HG03060 (cell line): ENCODE measurements around the gene KRTAP5-8.
"Not testable (repeated sequence)": the region's sequence is repeated elsewhere in the genome, so short reads cannot be mapped to it uniquely, and the experiment has no call there.

Experiments
- ATAC-seq: cut with Tn5 transposase; IDR thresholded peaks from one replicate; pipeline ENCODE4 v1.9.1; 2021; ENCODE audit warnings: low read depth, moderate number of reproducible peaks; ENCODE audit not compliant: unreplicated experiment

Gene KRTAP5-8

DNA sequence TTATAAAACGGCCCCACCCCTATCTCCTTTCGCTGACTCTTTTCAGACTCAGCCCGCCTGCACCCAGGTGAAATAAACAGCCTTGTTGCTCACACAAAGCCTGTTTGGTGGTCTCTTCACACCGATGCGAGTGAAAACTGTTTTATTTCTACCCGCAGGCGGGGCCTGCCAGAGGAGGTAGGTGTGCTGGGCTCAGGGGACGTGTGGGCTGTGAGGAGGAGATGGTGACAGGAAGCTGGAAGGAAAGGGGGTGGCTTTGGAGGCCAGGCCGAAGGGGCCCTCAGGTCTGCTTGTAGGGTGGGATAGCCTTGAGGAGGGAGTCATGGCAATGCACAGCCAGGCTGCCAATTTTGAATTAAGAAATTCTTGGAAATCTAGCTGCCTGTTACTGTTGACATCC lies 32.0 kb upstream of the KRTAP5-8 start:
- no peak for ATAC-seq

DNA sequence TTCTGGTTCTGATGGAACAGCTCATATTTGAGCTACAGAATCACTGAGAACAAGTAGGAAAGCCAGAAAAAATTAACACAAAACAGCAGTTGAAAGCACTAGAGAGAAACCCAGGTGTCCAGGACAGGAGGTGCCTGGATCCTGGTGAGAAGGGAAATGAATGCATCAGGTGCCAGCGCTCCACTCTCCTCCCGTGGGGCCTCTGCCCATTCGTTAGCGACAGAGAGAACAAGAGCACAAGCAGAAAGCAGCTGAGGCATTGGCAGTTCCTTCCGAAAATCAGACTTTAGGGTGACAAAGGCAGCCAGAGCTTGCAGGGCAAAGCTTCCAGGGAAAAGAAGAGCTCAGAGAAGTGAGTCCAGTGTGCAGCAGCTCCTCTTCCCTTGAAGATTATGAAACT lies 30.7 kb upstream of the KRTAP5-8 start:
- ATAC-seq, result no peak

DNA sequence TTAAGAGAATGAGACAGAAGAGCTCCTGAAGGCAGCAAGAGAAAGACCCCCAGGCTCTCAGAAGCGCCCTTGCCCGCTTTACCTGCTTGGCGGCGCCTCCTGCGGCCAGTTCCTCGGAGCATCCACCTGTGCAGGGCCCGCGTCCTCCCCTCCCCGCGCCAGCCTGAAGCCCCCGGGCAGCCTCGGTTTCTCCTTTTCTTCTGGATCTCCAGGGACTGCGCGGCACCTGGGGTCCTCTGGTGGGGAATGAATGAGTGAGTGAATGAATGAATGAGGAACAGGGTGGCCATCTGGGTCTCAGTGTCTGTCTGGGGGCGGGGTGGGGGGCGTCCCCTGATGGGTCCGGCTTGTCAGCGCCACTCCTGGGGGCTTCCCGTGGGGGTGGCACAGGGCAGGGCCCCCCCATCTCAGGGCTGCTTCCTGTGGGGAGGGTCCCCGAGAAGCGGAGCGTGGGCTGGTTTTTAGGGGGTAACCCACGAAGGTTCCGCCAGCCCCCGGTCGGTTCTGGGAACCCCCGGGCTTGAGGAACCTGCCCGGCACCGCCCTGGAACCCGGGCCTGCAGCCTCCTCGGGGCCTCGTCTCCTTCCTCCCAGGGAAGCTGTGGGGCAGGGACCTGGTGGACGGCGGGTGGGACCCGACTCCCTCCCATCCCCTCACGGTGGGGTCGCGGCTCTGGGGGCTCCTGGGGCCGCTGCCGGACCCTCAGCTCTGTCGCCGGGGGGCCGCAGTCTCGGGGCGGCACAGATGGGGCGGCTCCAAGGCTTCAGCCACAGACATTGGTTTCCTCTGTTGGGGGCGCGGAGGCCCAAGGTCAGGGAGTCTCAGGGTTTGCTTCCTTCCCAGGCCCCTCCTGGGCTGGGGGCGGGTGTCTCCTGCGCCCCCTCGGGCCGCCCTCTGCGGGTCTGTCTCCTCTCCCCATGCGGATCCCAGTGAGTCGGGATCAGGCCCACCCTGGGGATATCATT lies 19.0 kb upstream of the KRTAP5-8 start:
- ATAC-seq, result no peak

DNA sequence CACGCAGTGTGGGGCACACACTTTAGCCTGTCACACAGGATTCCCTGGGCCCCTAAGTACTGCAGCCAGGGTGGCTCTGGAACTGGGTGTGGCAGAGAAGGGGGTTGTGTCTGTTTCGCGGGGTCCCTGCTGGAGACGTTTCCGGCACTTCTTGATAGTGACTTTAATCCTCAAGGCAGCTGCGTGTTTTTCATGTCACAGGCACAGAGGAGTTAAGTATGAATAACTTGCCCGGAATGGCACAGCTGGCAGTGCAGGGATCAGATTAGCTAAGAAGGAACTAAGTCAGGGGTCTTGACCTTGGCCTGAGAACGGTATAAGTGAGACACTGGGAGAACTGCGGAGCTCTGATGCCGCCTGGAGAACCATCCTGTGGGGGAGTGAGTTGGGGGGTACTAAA lies 18.3 kb upstream of the KRTAP5-8 start:
- ATAC-seq, result no peak

DNA sequence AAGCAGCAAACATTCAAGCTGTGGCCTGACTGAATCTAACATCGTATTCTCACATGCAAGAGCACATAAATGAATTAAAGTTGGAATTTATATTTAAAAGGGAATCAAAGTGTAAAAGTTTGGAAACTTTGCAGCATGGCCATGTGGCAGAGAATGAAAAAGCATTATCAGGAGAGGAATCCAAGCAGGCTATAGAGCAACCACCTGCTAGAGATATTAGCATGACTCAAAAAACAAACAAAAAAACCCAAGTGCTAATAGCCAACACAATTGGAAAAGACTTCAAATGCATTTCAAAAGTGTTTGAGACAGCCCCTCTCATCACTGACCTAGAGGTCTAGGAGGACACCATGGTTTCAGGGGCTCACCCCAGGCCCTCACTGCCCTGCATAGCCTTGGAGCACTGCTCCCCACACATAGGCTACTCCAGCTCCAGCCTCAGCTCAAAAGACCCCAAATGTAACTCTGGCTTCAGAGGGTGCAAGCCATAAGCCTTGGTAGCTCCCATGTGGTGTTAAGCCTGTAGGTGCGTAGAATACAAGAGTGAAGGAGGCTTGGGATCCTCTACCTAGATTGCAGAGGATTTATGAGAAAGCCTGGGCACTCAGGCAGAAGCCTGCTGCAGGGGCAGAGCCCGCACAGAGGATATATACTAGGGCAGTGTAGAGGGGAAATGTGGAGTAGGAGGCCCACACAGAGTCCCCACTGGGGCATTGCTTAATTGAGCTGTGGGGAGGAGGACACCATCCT lies 12.5 kb upstream of the KRTAP5-8 start:
- ATAC-seq, result no peak

DNA sequence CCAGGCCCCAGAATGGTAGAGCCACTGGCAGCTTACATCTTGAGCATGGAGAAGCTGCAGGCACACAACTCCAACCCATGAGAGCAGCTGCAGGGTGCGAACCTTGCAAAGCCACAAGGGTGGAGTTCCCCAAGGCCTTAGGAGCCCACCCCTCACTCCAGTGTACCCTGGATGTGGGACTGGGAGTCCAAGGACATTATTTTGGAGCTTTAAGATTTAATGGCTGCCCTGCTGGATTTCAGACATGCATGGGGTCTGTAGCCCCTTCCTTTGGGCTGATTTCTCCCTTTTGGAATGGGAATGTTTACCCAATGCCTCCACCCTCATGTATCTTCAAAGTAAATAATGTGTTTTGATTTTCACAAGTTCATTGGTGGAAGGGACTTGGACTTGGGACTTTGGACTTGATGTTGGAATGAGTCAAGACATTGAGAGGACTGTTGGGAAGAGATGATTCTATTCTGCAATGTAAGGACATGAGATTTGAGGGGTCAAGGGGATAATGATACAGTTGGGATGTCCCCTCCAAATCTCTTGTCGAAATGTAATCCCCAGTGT lies 11.8 kb upstream of the KRTAP5-8 start:
- ATAC-seq, result no peak

DNA sequence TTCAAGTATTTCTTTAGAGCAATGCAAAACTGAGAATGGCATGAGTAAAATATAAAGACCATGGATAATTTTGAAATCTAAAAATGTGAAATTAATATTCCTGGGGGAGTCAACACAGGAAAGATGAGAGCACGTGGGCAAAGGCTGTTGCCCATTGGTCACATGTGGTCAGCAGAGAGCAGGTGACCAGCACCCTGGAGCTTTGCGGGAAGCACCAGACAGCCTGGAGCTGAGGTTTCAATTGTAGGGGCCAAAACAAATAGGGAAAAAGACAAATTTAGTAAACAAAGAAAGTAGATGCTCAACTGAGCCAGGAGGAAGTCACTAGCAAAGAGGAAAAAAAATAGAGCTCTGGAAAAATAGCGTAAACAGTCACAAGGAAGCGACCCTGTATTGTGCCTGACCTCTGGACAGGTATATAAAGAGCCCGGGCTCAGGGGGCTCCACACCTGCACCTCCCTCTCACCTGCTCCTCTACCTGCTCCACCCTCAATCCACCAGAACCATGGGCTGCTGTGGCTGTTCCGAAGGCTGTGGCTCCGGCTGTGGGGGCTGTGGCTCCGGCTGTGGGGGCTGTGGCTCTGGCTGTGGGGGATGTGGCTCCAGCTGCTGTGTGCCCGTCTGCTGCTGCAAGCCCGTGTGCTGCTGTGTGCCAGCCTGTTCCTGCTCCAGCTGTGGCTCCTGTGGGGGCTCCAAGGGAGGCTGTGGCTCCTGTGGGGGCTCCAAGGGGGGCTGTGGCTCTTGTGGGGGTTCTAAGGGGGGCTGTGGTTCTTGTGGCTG lies 10.8 kb upstream of the KRTAP5-8 start, which contains the start of gene KRTAP5-7:
TSS of gene KRTAP5-7 (plus strand) at position 472 of the 780 bp plus-strand sequence. CDS start at position 506, 34 bp downstream.
- not testable (repeated sequence) for ATAC-seq

DNA sequence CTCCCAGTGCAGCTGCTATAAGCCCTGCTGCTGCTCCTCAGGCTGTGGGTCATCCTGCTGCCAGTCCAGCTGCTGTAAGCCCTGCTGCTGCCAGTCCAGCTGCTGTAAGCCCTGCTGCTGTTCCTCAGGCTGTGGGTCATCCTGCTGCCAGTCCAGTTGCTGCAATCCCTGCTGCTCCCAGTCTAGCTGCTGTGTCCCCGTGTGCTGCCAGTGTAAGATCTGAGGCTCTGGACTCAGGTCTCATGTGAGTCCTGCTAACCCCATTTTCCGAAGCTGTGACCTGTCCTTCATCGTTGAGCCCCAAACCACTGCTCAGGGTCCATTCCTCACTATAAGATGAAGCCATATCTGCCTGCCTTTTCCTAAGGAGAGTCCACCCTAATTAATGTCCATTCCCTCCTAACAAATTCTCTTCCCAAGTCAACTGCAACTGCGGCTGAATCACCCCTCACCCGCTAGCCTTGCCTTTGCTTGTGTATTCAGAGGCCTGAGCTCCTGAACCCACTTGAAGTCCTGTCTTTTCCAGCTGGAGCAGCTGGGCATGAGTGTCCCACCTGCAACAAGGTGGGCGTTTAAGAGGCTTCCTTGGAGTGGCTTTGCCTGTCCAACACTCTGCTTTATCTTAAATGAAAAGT lies 10.1 kb upstream of the KRTAP5-8 start:
- ATAC-seq, result no peak

DNA sequence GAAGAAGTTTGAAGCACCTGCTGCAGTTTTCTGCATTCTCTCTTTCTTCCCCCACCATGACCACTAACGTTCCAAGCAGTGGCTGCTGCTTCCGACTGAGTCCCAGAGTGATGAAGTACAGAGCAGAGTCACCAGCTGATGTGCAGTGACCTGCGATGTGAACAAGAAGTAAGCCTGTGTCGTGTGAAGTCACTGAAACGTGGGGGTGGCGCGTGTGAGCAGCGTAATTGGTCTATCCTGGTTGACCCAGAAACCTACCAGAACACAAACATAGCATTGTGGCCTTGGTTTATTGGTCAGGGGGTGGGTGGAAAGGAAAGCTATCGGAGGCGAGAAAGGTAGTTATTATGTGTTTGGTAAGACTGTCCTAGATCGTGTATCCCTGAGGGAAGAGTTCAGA lies 7.2 kb upstream of the KRTAP5-8 start:
- no peak for ATAC-seq

DNA sequence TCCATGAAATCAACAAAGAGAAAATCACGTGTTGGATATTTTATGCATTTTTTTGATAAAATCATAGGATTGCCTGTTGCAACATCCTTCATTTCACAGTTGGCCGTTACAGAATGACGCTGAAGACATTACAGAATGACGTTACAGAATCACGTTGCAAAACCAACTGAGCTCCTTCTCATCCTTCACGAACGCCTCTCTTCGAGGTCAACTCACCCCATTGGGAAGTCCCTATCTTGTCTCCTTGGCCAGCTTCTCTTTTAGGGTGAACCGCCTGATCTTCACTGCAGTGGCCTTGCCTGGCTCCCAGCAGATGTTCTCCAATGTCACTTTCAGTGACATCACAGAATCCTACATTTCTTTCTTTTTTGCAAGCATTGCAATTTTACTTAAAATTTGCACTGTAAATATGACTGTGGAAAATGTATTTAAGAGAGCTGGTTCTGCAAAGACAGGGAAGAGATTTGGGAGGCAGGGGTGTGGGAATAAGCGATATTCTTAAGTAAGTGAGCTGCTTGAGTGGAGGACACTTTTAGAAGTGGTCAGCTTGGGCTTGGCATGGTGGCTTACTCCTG lies 5.7 kb upstream of the KRTAP5-8 start:
- ATAC-seq, result no peak

DNA sequence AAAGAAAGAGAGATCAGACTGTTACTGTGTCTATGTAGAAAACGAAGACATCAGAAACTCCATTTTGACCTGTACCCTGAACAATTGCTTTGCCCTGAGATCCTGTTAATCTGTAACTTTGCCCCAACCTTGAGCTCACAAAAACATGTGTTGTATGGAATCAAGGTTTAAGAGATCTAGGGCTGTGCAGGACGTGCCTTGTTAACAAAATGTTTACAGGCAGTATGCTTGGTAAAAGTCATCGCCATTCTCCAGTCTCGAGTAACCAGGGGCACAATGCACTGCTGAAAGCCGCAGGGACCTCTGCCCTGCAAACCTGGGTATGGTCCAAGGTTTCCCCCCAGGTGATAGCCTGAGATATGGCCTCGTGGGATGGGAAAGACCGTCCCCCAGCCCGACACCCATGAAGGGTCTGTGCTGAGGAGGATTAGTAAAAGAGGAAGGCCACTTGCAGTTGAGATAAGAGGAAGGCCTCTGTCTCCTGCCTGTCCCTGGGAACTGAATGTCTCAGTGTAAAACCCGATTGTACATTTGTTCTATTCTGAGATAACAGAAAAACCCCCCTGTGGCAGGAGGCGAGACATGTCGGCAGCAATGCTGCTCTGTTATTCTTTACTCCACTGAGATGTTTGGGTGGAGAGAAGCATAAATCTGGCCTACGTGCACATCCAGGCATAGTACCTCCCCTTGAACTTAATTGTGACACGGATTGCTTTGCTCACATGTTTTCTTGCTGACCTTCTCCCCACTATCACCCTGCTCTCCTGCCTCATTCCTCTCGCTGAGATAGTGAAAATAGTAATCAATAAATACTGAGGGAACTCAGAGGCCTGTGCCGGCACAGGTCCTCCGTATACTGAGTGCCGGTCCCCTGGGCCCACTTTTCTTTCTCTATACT lies 2.9 kb upstream of the KRTAP5-8 start:
- not testable (repeated sequence) for ATAC-seq

DNA sequence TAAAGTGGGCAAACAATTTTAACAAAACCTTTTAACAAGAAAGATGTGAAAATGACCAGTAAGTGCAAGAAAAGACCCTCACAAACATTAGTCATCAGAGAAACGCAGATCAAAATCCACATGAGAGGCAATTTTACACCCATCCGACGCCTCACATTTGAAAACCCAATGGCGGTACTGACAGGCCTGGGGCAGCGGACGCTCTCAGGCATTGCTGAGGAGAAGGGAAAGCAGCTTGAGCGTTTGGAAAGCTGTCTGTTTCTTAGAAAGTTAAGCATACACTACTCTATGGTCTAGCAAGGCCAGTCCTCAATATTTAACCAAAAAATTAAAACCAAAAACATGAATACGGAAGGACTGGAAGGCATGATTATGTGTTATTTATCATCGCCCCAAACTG lies 2.0 kb upstream of the KRTAP5-8 start:
- ATAC-seq, result no peak

DNA sequence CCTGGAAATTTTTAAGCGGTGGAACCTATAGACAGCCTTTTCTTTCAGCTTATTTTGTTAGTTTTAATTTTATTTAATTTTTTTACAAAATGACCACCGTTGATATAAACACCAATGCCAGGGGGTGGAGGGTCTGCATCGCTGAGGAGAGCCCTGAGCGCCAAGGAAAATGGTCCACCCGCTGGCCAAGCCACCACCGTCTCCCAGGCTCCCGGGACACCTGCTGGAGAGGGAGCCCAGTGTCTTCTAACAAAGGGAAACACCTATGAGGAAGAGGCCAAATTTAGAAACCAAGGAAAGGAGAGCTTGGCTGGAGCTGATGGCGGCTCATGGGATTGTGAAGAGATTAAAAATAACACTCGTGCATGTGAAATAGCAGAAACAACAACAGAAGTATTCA lies 288 bp upstream of the KRTAP5-8 start:
- ATAC-seq, result no peak

DNA sequence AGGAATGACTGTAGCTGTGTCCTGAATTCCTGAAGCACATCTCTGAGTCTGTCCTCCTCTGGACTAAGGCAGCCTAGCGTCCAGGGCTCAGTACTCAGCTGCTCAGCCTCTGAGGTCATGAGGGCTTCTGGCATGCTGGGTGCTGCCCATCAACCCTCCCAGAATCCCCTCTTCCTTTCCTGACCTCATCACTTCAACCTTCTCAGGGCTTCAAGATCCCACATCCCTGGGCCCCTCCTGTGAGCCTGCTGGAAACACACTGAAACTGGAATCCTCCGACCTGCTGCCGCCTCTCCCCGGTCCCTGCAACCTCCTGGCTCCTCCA lies 803 bp downstream of the KRTAP5-8 start:
- ATAC-seq, result no peak

DNA sequence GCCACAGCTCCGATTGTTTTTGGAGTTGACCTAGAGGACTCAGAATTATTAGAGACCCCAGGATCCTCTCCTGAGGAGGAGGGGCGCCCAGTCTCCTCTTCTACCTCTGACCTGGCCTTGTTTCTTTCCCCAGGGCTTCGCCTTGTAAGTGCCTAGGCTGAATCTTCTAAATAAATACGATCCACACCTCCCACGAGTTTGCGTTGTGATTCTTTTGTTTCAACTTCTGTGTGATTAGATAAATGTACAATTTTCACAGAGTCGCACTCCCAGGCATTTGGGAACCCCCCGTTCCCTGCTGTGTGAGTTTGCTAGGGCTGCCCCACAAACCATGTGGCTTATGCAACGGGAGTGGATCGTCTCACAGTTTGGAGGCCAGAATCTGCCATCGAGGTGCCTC lies 1.2 kb downstream of the KRTAP5-8 start:
- ATAC-seq, result no peak

DNA sequence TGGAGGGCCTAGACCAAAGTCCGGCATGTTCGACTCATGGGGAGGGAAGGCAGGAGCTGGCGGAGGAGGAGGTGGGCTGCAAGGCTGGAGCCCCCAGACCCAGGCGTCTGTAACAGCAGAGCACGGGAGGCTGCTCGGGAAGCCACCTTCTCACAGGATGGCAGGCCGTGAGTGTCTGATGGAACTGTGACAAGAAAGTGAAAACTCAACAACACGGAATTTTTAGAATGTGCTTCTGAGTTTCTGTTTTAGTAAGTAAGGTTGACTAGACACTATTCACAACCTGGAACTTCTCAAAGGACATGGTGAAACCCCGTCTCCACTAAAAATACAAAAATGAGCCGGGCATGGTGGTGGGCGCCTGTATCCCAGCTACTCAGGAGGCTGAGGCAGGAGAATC lies 2.1 kb downstream of the KRTAP5-8 start:
- ATAC-seq, result not testable (repeated sequence)

DNA sequence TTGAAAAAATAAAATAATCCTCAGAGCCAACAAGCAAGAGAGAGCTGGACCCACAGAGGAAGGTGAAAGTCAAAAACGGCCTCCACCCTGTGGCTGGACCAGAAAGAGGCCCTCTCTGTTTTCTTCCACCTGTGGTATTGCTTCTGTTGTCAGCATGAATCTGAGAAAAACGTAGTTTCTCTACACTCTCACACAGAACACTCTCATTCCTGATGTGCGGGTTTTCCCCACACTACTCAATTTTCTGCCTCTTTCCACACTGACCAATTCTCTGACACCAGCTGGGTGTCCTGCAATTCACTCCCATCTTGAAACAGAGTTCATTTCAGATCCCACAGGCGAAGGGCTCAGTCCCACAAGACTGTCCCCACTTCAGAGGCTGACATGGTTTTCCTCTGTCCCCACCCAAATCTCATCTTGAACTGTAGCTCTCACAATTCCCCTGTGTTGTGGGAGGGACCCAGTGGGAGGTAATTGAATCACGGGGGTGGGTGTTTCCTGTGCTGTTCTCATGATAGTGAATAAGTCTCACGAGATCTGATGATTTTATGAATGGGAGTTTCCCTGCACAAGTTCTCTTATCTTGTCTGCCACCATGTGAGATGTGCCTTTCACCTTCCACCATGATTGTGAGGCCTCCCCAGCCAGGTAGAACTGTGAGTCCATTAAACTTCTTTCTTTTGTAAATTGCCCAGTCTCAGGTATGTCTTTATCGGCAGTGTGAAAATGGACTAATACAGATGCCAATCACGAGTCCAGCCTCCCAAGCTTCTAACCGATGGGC lies 2.9 kb downstream of the KRTAP5-8 start:
- not testable (repeated sequence) for ATAC-seq

DNA sequence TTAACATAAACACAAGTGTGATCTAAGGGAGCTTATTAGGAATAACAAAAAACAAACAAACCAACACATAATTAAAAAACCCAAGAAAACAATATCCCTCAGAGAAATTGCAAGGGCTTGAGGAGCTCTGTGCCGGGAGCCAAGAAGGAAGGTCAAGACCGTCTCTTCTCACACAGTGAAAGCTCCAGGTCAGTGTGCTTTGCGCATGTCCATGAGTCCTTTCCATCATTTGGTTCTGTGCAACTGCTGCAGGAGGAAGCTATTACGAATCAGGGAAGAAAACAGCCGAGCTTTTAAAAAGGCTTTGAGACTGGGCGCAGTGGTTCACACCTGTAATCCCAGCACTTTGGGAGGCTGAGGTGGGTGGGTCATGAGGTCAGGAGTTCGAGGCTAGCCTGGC lies 4.6 kb downstream of the KRTAP5-8 start:
- no peak for ATAC-seq
